Coronary artery (tissue), 2 donors: Measurements from ENCODE around the gene FUCA2.

Experiments
- DNase-seq: peaks from one replicate; pipeline ENCODE4 v3.0.0-alpha.2; 2017; ENCODE audit warnings: low spot score
- H3K27ac ChIP-seq, 2 donors: fragments of 200-600 bp; sonication (generic); one replicate each; pipeline ENCODE4 v1.5.1; 2016 to 2019
- H3K4me3 ChIP-seq: fragments of 200-600 bp; sonication (generic); 2 replicates; pipeline ENCODE4 v1.5.1; 2016; ENCODE audit warnings: mild to moderate bottlenecking, moderate library complexity
- CTCF ChIP-seq: fragments of 200-600 bp; sonication (generic); IDR thresholded peaks from one replicate; pipeline ENCODE4 v1.5.1; 2019; ENCODE audit warnings: antibody characterized with exemption

The FUCA2 gene

GRCh38 chr6:143510991-143511891, at the start of gene FUCA2:
TSS of gene FUCA2 (minus strand) at chr6:143511720. CDS start at chr6:143511634, 86 bp downstream.
- DNase-seq, result peak; percentile 94
- no peak for TF ChIP-seq CTCF
- peak within 1 kb of the TSS; percentile 80 to 93 for H3K27ac ChIP-seq
- H3K4me3 ChIP-seq, result peak within 1 kb of the TSS; percentile 87

DNA sequence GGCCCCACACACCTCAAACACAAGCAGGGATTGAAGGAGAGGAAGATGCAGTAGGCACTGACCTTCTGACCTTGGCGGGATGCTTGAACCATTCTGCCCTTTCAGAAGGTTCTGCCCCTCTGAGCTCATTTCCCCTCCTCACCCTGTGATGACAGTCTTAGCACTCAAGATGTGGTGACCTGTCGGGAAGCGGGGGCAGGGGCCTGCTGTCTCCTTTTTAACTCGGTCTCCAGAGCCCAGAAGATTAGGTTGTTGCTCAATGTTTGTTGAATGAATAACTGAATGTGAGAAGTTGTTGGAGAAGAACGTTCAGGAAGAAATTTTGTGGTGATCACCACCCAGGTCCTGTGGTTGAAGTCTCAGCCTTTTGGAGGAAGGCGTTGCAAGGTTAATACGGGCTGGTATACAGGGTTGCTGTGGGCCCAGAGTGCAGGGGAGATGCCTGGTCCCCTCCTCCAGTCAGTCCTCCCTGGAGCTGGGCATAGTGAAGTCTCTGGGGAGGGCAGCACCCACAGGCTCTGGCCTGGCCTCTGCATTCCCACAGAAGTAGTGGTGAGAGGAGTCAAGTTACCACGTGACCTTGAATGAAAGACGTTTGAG, 49.7 kb upstream of the FUCA2 start:
- Histone ChIP-seq H3K4me3 (no peak overlapping the region), H3K27ac (no peak overlapping the region)
- DNase-seq, result no peak
- no peak for TF ChIP-seq CTCF

DNA sequence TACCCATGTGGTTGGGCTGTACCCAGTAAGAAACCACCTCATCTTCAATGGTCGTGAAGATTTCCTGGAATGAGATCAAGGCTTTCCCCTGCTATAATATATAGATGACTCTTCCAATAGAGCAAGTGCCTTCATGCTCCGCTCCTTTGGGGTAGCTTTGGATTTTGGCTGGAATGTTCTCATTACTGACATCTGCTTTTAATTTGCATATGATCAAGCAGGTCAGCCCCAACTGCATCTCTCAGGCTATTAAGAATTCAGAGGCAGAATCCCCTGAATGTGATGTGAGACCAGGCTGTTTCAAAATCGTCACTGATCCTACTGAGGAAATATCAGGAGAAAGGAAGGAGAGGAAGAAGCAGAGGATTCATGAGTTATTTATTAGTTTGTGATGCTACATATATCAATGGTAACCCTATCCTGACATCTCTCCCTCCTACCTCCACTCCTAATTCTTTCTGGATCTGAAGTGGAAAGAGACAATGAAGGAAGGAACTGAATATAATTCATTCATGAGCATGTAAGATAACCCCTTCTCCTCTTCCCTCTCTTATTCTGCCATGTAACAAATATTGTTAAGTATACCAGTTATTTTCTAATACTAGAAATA, 47.6 kb upstream of the FUCA2 start:
- no peak for TF ChIP-seq CTCF
- Histone ChIP-seq H3K4me3 (no peak overlapping the region), H3K27ac (no peak overlapping the region)
- DNase-seq, result no peak

GRCh38 chr6:143556529-143556928, 45.0 kb upstream of the FUCA2 start:
- Histone ChIP-seq H3K27ac (no peak overlapping the region), H3K4me3 (no peak overlapping the region)
- no peak for TF ChIP-seq CTCF
- no peak for DNase-seq

- no peak for DNase-seq
- Histone ChIP-seq H3K27ac (no peak overlapping the region), H3K4me3 (no peak overlapping the region)
- TF ChIP-seq CTCF, result no peak
Observed at GRCh38 chr6:143555582-143555981, 44.1 kb upstream of the FUCA2 start.

DNA sequence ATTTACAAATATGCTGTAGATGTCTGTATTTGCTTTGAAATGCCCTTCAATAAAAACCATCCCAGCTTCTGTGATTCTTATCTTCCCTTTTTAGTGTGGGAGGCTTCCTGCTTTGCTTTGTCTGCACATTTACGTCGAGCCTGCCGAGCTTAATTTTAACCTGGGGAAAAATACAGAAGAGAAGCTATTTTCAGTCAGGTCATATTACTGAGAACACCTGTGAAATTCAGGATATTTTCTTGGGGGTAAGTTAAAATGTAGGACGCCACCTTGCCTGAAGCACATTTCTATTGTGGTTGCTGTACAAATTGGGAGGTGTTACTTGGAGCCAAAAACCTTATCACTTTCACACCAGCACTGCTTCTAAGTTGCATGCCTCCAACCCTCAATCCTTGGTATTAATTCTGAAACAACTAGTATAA, 43.6 kb upstream of the FUCA2 start:
- Histone ChIP-seq H3K27ac (no peak overlapping the region), H3K4me3 (no peak overlapping the region)
- no peak for DNase-seq
- TF ChIP-seq CTCF, result no peak
